HEK293T (cell line): ENCODE measurements around the gene RCAN2.

Experiments
- CTCF ChIA-PET: fragments of 350-600 bp; formaldehyde crosslinking; extraction: SDS; loops from one replicate; lab custom pipeline; 2021; ENCODE audit warnings: antibody characterized with exemption, inconsistent platforms; lab: Yijun Ruan, JAX
- POLR2A ChIA-PET: fragments of 350-600 bp; formaldehyde crosslinking; extraction: SDS; loops from one replicate; lab custom pipeline; 2020; ENCODE audit warnings: antibody characterized with exemption, inconsistent platforms; lab: Yijun Ruan, JAX
- DNase-seq: peaks from one replicate; pipeline ENCODE4 v3.0.0; 2012; ENCODE audit warnings: mixed read lengths; ENCODE audit errors: extremely low spot score
- ARNT ChIP-seq: fragments of 450-650 bp; IDR thresholded peaks from 2 replicates; pipeline ENCODE4 v1.6.1; 2017; ENCODE audit warnings: mild to moderate bottlenecking
- BHLHE40 ChIP-seq: fragments of 450-650 bp; IDR thresholded peaks from 2 replicates; pipeline ENCODE4 v1.6.1; 2016; ENCODE audit warnings: mild to moderate bottlenecking, moderate library complexity, borderline replicate concordance
- CTBP1 ChIP-seq: fragments of 450-650 bp; IDR thresholded peaks from 2 replicates; pipeline ENCODE4 v1.6.1; 2016; ENCODE audit warnings: borderline replicate concordance
- ELF4 ChIP-seq: fragments of 450-650 bp; IDR thresholded peaks from 2 replicates; pipeline ENCODE4 v1.6.1; 2017; ENCODE audit warnings: antibody characterized with exemption
- FOXA1 ChIP-seq: fragments of 450-650 bp; IDR thresholded peaks from 2 replicates; pipeline ENCODE4 v1.6.1; 2016; ENCODE audit warnings: mild to moderate bottlenecking
- FOXK2 ChIP-seq: fragments of 450-650 bp; IDR thresholded peaks from 2 replicates; pipeline ENCODE4 v1.6.1; 2016; ENCODE audit warnings: mild to moderate bottlenecking
- FOXM1 ChIP-seq: fragments of 450-650 bp; IDR thresholded peaks from 2 replicates; pipeline ENCODE4 v1.6.1; 2017; ENCODE audit warnings: mild to moderate bottlenecking, borderline replicate concordance
- HDGF ChIP-seq: fragments of 450-650 bp; IDR thresholded peaks from 2 replicates; pipeline ENCODE4 v1.6.1; 2017; ENCODE audit warnings: antibody characterized with exemption, borderline replicate concordance
- L3MBTL2 ChIP-seq: fragments of 450-650 bp; conservative IDR thresholded peaks from 2 replicates; pipeline ENCODE4 v1.6.1; 2016; ENCODE audit warnings: mild to moderate bottlenecking
- LEF1 ChIP-seq: fragments of 450-650 bp; IDR thresholded peaks from 2 replicates; pipeline ENCODE4 v1.6.1; 2017; ENCODE audit warnings: mild to moderate bottlenecking, borderline replicate concordance
- NFRKB ChIP-seq: fragments of 450-650 bp; IDR thresholded peaks from 2 replicates; pipeline ENCODE4 v1.6.1; 2016; ENCODE audit warnings: mild to moderate bottlenecking, moderate library complexity
- PKNOX1 ChIP-seq: fragments of 450-650 bp; IDR thresholded peaks from 2 replicates; pipeline ENCODE4 v1.6.1; 2016
- SP1 ChIP-seq: fragments of 450-650 bp; IDR thresholded peaks from 2 replicates; pipeline ENCODE4 v1.6.1; 2017
- SUZ12 ChIP-seq: fragments of 450-650 bp; IDR thresholded peaks from 2 replicates; pipeline ENCODE4 v1.6.1; 2016; ENCODE audit warnings: mild to moderate bottlenecking
- TARDBP ChIP-seq: fragments of 450-650 bp; IDR thresholded peaks from 2 replicates; pipeline ENCODE4 v1.6.1; 2016
- ZNF384 ChIP-seq: fragments of 450-650 bp; IDR thresholded peaks from 2 replicates; pipeline ENCODE4 v1.6.1; 2016

Gene RCAN2

GRCh38 chr6:46454691-46455090 is 36.6 kb downstream of the RCAN2 start:
- no peak for DNase-seq
- ChIA-PET POLR2A (no interaction called here), CTCF (no interaction called here)
- TF ChIP-seq ARNT: no peak
- no peak for TF ChIP-seq PKNOX1
- TF ChIP-seq TARDBP: no peak
- no peak for TF ChIP-seq NFRKB
- no peak for TF ChIP-seq HDGF
- no peak for TF ChIP-seq FOXK2
- no peak for TF ChIP-seq FOXM1
- TF ChIP-seq ELF4: no peak
- TF ChIP-seq LEF1: no peak
- TF ChIP-seq SUZ12: no peak
- no peak for TF ChIP-seq CTBP1

GRCh38 chr6:46453741-46454316 is 37.4 kb downstream of the RCAN2 start:
- ChIA-PET CTCF (interaction anchor here (0.6 kb wide), 1 partner anchor 12 kb away, joined by 3 read pairs; no protein-coding TSS in a partner anchor), POLR2A (no interaction called here)
- TF ChIP-seq SP1 (no peak), ZNF384 (no peak), TARDBP (no peak), FOXM1 (no peak), ARNT (no peak), L3MBTL2 (no peak), SUZ12 (no peak), FOXA1 (no peak), NFRKB (no peak), CTBP1 (no peak), ELF4 (no peak)
- no peak for DNase-seq

GRCh38 chr6:46453216-46453615 is 38.0 kb downstream of the RCAN2 start:
- CTCF ChIA-PET: interaction anchor here (0.6 kb wide), 1 partner anchor 13 kb away, joined by 3 read pairs; no protein-coding TSS in a partner anchor

GRCh38 chr6:46452312-46452917 is 38.8 kb downstream of the RCAN2 start:
- no peak for DNase-seq
- ChIA-PET CTCF (no interaction called here), POLR2A (no interaction called here)
- TF ChIP-seq NFRKB (no peak), L3MBTL2 (no peak), FOXK2 (no peak)

More at GRCh38 chr6:46453216-46453615, 38.0 kb downstream of the RCAN2 start:
- TF ChIP-seq FOXM1 (no peak), BHLHE40 (no peak), HDGF (no peak), ELF4 (no peak), LEF1 (no peak), NFRKB (no peak), ZNF384 (no peak), FOXA1 (no peak), ARNT (no peak), CTBP1 (no peak), SP1 (no peak), PKNOX1 (no peak), L3MBTL2 (no peak)
- DNase-seq: no peak
- POLR2A ChIA-PET: no interaction called here

GRCh38 chr6:46451343-46451742 is 39.9 kb downstream of the RCAN2 start:
- CTCF ChIA-PET: interaction anchor here (0.7 kb wide), 1 partner anchor 9 kb away, joined by 3 read pairs; no protein-coding TSS in a partner anchor
- POLR2A ChIA-PET: no interaction called here
- TF ChIP-seq ELF4 (no peak), FOXA1 (no peak), FOXK2 (no peak), NFRKB (no peak), BHLHE40 (no peak), HDGF (no peak), ZNF384 (no peak), LEF1 (no peak), PKNOX1 (no peak), FOXM1 (no peak), SUZ12 (no peak), L3MBTL2 (no peak), SP1 (no peak), ARNT (no peak), TARDBP (no peak), CTBP1 (no peak)
- no peak for DNase-seq

- TF ChIP-seq FOXA1 (no peak), ARNT (no peak), FOXM1 (no peak), L3MBTL2 (no peak)
- POLR2A ChIA-PET: no interaction called here
- CTCF ChIA-PET: no interaction called here
- no peak for DNase-seq
Measured at GRCh38 chr6:46444772-46445454, 46.3 kb downstream of the RCAN2 start.
